Measurements from ENCODE around the gene BCL11B. TPM values are rescaled to one million over a fixed set of nuclear protein-coding genes. Genes with fewer than 3 reads are reported as not detected.

BCL11B gene
- total RNA-seq, 4 donors from 2014 or later: 7.7 to 10.2 (median 10.0) TPM

- H3K27ac ChIP-seq: peak overlapping the region in 1 of 4 donors; percentile 38
- H3K36me3 ChIP-seq: no peaks in the 10 kb centered on the region
- no peaks in the 10 kb centered on the region for H3K9me3 ChIP-seq
- H3K4me1 ChIP-seq: no peaks in the 10 kb centered on the region
- TF ChIP-seq CTCF (IDR thresholded peaks at IDR 0.05) (no peak), POLR2A (IDR thresholded peaks at IDR 0.05) (no peak)
- no peak overlapping the region for H3K4me3 ChIP-seq
- H3K27me3 ChIP-seq: no peaks in the 10 kb centered on the region
- DNase-seq: no peak
These were observed 55.8 kb downstream of the BCL11B start for GRCh38 chr14:99216191-99216590.

- no peak overlapping the region for H3K4me3 ChIP-seq
- peaks cover 0 to 4% (median 0%) of the 10 kb centered on the region in 4 donors for H3K4me1 ChIP-seq
- no peaks in the 10 kb centered on the region for H3K9me3 ChIP-seq
- no peaks in the 10 kb centered on the region for H3K27me3 ChIP-seq
- TF ChIP-seq CTCF (IDR thresholded peaks at IDR 0.05) (no peak), POLR2A (IDR thresholded peaks at IDR 0.05) (no peak)
- no peak for DNase-seq
- H3K27ac ChIP-seq: no peak overlapping the region
- no peaks in the 10 kb centered on the region for H3K36me3 ChIP-seq
These were observed 56.7 kb downstream of the BCL11B start for GRCh38 chr14:99215277-99215676.

DNA sequence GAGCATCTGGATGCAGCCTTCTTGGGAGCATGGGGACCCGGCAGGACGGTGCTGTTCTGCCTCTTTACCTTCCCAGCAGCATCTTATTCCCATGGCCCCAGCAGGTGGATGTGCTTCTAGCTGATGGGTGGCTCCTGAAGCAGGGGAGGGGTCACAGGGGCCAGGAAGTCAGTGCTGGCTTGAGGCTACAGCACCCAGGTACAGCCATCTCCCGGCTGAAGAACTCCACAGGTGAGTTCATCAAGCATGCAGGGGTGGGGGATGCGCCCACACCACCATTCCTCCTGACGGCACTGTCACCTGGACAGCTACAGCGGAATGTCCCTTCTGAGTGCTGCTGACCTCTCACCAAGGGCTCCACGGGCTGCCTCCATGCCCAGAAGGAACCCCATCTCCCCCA, 57.3 kb downstream of the BCL11B start:
- DNase-seq: no peak
- H3K27ac ChIP-seq: no peak overlapping the region
- H3K4me3 ChIP-seq: no peak overlapping the region
- H3K4me1 ChIP-seq: peaks cover 0 to 5% (median 0%) of the 10 kb centered on the region in 4 donors
- no peaks in the 10 kb centered on the region for H3K36me3 ChIP-seq
- no peaks in the 10 kb centered on the region for H3K9me3 ChIP-seq
- TF ChIP-seq POLR2A (IDR thresholded peaks at IDR 0.05): no peak
- no peak for TF ChIP-seq CTCF (IDR thresholded peaks at IDR 0.05)
- H3K27me3 ChIP-seq: no peaks in the 10 kb centered on the region

GRCh38 chr14:99213527-99213971, 58.4 kb downstream of the BCL11B start:
- H3K4me1 ChIP-seq: peaks cover 0 to 5% (median 0%) of the 10 kb centered on the region in 4 donors
- H3K4me3 ChIP-seq: peak overlapping the region in 1 of 4 donors; percentile 3
- no peaks in the 10 kb centered on the region for H3K9me3 ChIP-seq
- H3K36me3 ChIP-seq: no peaks in the 10 kb centered on the region
- no peaks in the 10 kb centered on the region for H3K27me3 ChIP-seq
- peak overlapping the region in 1 of 4 donors; percentile 32 for H3K27ac ChIP-seq
- TF ChIP-seq CTCF (IDR thresholded peaks at IDR 0.05): no peak
- no peak for TF ChIP-seq POLR2A (IDR thresholded peaks at IDR 0.05)
- DNase-seq: no peak

GRCh38 chr14:99213101-99213500, 58.9 kb downstream of the BCL11B start:
- TF ChIP-seq POLR2A (IDR thresholded peaks at IDR 0.05) (no peak), CTCF (IDR thresholded peaks at IDR 0.05) (no peak)
- Histone ChIP-seq H3K4me1 (peaks cover 0 to 5% (median 0%) of the 10 kb centered on the region in 4 donors), H3K27me3 (no peaks in the 10 kb centered on the region), H3K9me3 (no peaks in the 10 kb centered on the region), H3K27ac (peak overlapping the region in 1 of 4 donors; percentile 32), H3K4me3 (no peak overlapping the region), H3K36me3 (no peaks in the 10 kb centered on the region)
- DNase-seq: no peak

- Histone ChIP-seq H3K27me3 (no peaks in the 10 kb centered on the region), H3K4me3 (no peak overlapping the region), H3K9me3 (no peaks in the 10 kb centered on the region), H3K27ac (peak overlapping the region in 1 of 4 donors; percentile 32), H3K4me1 (peaks cover 0 to 5% (median 0%) of the 10 kb centered on the region in 4 donors), H3K36me3 (no peaks in the 10 kb centered on the region)
- DNase-seq: no peak
- TF ChIP-seq CTCF (IDR thresholded peaks at IDR 0.05): no peak
- TF ChIP-seq POLR2A (IDR thresholded peaks at IDR 0.05): no peak
These were observed 59.4 kb downstream of the BCL11B start for GRCh38 chr14:99212646-99213045.

All from Peyer's patch (tissue), 4 donors.